Ovary (tissue), 3 donors: ENCODE data around the gene SEPTIN5.

Experiments
- CTCF ChIP-seq, 3 donors: fragments of 450-650 bp in 2 of 3; fragments of 200-600 bp in 1 of 3; IDR thresholded peaks; one replicate each; pipeline versions ENCODE4 v1.5.1 to v1.8.0; 2016 to 2022; ENCODE audit warnings: antibody characterized with exemption in 3 of 3, mild to moderate bottlenecking in 1 of 3
- EP300 ChIP-seq: sonication (generic); formaldehyde crosslinking; IDR thresholded peaks from one replicate; pipeline ENCODE4 v1.6.1; 2017; ENCODE audit warnings: antibody characterized with exemption
- POLR2A ChIP-seq: fragments of 450-650 bp; IDR thresholded peaks from one replicate; pipeline ENCODE4 v1.6.1; 2017; ENCODE audit warnings: antibody characterized with exemption, mild to moderate bottlenecking, moderate library complexity
- donor health status: DM: no; HTN: no; CAD: no.

DNA sequence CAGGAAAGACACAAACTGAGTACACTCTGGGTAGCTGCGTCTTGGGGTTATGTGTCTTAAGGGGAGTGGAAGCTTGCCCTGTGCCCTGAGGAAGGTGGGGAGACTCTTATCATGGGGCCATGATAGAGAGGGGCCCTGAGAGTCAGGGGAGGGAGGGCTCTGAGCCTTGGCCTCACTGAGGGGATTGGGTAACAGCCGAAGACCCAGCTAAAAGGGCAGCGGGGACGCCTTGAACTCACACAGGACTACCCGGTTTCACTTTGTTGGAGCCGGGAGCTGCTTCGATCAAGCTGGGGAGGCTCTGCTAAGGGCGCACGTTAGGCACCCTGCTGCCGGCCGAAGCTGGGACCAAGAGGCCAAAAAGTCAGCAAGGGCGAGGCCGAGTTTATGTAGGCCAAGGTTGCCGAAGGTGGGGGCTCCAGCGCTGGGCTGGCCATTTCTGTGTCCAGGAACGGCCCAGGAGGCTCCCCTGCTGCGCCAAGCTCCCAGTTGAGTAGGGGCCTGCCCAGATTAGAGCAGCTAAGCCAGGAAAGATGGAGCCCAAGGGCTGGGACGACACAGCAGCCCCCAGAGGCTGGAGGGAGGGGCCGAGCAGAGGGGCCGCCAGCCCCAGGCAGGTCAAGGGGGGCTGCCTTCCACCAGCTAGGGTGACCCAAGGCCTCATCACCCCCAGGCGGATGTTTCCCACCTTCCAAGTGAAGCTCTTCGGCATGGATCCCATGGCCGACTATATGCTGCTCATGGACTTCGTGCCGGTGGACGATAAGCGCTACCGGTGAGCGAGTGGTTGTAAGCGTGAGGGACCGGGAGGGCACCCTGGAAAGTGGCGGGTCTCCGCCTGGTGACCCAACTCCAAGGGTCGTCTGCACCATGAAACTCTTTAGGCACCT, 48.5 kb downstream of the SEPTIN5 start:
- TF ChIP-seq CTCF (IDR thresholded peaks at IDR 0.05) (no peak), POLR2A (no peak), EP300 (no peak)
